ENCODE measurements around the gene CLEC14A.

DNA sequence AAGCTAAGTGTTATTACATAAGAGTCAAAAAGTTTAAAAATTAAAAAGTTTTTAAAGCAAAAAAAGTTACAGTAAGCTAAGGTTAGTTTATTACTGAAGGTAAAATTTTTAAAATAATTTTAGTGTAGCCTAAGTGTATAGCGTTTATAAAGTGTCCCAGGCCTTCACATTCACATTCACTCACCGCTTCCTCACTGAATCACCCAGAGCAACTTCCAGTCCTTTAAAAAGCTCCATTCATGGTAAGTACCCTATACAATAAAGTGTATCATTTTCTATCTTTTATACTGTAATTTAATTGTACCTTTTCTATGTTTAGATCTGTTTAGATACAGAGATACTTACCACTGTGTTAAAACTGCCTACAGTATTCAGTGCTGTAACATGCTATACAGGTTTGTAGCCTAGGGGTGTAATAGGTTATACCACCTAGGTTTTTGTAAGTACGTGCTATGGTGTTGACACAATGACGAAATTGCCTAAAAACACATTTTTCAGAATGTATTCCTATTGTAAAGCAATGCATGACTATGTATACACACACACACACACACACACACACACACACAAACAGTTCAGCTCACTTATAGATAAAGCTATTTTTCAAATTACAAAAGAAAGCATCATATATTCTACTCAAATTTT, 3.7 kb downstream of the CLEC14A start:
- TF ChIP-seq, protein P1, sequence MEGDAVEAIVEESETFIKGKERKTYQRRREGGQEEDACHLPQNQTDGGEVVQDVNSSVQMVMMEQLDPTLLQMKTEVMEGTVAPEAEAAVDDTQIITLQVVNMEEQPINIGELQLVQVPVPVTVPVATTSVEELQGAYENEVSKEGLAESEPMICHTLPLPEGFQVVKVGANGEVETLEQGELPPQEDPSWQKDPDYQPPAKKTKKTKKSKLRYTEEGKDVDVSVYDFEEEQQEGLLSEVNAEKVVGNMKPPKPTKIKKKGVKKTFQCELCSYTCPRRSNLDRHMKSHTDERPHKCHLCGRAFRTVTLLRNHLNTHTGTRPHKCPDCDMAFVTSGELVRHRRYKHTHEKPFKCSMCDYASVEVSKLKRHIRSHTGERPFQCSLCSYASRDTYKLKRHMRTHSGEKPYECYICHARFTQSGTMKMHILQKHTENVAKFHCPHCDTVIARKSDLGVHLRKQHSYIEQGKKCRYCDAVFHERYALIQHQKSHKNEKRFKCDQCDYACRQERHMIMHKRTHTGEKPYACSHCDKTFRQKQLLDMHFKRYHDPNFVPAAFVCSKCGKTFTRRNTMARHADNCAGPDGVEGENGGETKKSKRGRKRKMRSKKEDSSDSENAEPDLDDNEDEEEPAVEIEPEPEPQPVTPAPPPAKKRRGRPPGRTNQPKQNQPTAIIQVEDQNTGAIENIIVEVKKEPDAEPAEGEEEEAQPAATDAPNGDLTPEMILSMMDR (IDR thresholded peaks at IDR 0.05) = no peak
- TF ChIP-seq POLR2AphosphoS5 (IDR thresholded peaks at IDR 0.05) (no peak), POLR2A (IDR thresholded peaks at IDR 0.05) (no peak), EP300 (IDR thresholded peaks at IDR 0.05) (no peak)

Measured in sigmoid colon (tissue), 4 donors.